Measurements from ENCODE around the gene NEXMIF.
"Not testable (repeated sequence)": the region's sequence is repeated elsewhere in the genome, so short reads cannot be mapped to it uniquely, and the experiment has no call there.

Gene NEXMIF

DNA sequence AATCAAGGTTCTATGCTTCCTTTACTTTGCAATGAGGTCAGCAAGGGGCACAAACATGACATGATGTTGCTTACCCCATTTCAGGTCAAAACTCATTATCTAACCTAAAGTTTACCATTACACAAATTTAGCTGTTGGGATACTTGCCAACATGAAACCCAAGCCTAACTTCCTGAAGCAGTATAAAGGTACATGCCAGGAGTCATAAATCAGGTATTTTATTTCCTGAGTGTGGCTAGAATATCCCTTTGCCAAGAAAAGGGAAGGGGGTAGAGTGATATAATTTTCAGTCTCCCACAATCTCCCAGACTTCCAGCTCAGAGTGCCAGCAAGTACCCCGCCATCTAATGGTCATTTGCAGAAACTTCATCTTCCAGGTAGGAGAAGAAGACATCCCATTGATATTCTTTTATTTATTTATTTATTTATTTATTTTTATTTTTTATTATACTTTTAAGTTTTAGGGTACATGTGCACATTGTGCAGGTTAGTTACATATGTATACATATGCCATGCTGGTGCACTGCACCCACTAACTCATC, 136.6 kb downstream of the NEXMIF start:
- no peak for DNase-seq

DNA sequence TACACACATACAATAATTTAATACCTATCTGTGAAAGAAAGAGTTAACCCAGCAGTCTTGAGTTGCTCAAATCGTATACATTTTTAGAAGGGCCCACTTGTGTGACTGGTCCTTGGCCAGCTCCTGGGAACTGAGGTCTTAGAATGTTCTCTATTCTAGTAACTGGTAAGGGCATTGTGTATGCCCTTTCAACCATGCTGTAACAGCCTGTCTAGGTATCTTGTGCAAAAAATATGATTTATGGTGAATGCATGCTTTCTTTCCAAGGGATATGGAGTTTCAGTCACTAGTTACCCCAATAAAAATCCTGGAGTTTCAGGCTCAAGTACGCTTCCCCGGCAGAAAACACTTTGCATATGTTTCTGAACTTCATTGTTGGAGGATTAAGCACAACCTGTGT, 140.6 kb downstream of the NEXMIF start:
- no peak for DNase-seq

DNA sequence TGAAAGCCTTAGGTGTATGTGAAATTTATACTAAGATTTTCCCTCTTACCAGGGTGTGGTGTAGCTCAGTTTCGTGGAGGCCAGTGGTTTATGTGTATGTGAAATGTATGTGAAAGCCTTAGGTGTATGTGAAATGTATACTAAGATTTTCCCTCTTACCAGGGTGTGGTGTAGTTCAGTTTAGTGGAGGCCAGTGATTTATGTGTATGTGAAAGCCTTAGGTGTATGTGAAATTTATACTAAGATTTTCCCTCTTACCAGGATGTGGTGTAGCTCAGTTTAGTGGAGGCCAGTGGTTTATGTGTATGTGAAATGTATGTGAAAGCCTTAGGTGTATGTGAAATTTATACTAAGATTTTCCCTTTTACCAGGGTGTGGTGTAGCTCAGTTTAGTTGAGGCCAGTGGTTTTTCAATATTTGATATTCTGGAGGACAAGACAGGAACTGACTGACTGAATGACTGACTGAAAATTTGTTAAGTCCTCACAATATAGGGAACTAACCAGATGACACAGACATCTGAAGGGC, 143.7 kb downstream of the NEXMIF start:
- no peak for DNase-seq

DNA sequence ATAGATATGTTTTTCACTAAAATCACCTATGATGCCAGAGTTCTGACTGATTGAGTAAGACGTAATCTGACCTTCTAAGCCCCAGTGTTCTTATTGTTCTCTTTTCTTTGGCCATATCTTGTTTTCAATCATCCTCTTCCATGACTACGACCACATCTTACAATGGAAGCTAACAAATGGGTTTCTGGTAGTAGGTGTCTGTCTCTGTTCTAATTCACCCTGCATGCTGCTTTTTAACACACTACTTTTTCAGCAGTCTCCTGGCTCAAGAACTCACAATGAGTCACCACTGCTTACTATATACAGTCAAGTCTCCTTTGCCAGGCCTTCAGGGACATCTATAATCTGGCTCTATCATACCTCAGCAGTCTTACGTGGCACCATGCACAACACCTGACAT, 146.1 kb downstream of the NEXMIF start:
- DNase-seq, result no peak

DNA sequence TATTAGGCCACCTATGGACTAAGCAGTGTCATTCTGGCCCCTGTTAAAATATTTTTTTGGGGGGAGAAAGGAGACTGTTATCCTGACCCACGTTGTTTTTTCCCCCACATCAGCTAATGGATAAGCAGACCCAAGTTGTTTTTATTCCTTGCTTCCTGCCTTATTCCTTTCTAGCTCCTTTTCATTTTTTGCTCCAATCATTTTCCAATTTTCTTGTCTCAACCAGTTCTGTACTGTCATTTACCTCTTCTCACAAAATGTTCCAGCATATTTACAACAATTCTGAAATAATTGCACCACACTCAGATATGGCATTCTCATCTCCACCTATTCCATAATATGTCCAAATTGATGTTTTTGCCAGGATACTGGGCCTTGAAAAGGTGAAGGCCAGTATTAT, 150.3 kb downstream of the NEXMIF start:
- no peak for DNase-seq

DNA sequence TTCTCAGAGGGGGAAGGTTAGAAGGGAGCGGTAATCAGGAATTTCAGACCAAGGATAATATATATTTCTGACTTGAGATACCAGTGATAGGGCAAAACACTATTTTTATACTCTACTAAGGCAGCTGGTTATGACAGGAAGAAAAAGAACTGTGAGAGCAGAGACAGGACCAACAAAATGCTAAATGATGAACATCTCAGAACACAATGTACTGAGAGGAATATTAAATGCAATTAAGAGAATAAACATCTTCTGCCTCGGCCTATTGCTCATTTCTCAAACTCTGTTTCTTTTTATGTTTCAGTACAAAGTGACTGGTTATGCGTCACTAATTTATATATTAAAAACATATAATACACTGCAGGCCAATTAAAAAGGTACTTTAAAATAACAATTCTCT, 188.8 kb downstream of the NEXMIF start:
- no peak for DNase-seq

DNA sequence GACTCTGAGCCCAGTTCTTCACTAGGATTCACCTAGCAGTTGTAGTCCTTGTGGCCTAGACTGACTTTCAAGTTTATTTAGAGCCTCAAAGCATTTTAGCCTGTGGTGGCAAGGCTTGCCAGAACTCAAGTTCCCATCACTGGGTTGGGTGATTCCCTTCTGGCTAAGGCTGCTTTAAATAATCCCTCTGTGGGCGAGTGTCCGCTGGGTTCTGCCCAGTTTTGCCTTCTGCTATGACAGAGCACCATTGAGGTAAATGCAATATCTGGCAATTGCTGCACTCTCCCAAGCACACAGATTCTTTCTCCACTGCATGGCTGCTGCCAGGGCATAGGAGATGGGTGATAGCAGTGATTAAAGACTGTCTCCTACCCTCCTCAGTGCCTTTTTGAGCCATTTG, 220.0 kb downstream of the NEXMIF start:
- no peak for DNase-seq

DNA sequence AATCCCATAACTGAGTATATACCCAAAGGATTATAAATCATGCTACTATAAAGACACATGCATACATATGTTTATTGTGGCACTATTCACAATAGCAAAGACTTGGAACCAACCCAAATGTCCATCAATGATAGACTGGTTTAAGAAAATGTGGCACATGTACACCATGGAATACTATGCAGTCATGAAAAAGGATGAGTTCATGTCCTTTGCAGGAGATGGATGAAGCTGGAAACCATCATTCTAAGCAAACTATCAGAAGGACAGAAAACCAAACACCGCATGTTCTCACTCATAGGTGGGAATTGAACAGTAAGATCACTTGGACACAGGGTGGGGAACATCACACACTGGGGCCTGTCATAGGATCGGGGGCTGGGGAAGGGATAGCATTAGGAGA, 223.9 kb downstream of the NEXMIF start:
- DNase-seq, result not testable (repeated sequence)

DNA sequence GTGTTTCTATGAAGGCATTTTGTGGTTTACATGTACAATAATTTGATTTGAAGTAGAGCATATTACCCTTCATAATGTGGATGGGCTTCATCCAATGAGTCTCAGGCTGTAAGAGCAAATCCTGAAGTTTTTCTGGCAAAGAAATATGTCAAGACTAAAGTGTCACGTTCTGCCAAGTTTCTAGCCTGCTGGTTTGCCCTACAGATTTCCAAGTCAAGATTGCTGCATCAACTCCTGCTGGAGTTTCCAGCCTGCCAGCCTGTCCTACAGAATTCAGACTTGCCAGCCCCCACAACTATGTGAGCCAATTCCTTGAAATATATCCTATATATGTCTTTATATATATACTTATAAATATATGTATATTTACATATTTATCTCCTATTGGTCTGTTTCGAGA, 240.8 kb downstream of the NEXMIF start:
- DNase-seq, result no peak
